MM.1S (cell line): ENCODE measurements around the gene DPM1.
A peak's percentile ranks its signal among the peaks of the same experiment; 100 is the strongest.

ENCODE experiments used
- DNase-seq: peaks from one replicate; pipeline ENCODE4 v3.0.0-alpha.2; 2015
- H2AFZ ChIP-seq: fragments of 300-600 bp; sonication (generic); 2 replicates; pipeline ENCODE4 v1.6.0; 2016; ENCODE audit warnings: antibody characterized with exemption, low read length
- H3F3A ChIP-seq: fragments of 300-600 bp; sonication (generic); 2 replicates; pipeline ENCODE4 v1.6.1; 2016; ENCODE audit warnings: mild to moderate bottlenecking, antibody characterized with exemption, low read length, moderate library complexity, mixed read lengths; ENCODE audit not compliant: insufficient read depth
- H3K27ac ChIP-seq: fragments of 300-600 bp; sonication (generic); 2 replicates; pipeline ENCODE4 v1.5.1; 2016; ENCODE audit warnings: mild to moderate bottlenecking, low read length
- H3K27me3 ChIP-seq: fragments of 300-600 bp; sonication (generic); replicated peaks from 2 replicates; pipeline ENCODE4 v1.6.0; 2016; ENCODE audit warnings: low read length; ENCODE audit not compliant: insufficient read depth
- H3K36me3 ChIP-seq: fragments of 300-600 bp; sonication (generic); replicated peaks from 2 replicates; pipeline ENCODE4 v1.6.1; 2016; ENCODE audit warnings: mild to moderate bottlenecking, low read length, mixed read lengths; ENCODE audit not compliant: insufficient read depth
- H3K4me1 ChIP-seq: fragments of 300-600 bp; sonication (generic); 2 replicates; pipeline ENCODE4 v1.6.1; 2016; ENCODE audit warnings: low read length, mixed read lengths
- H3K4me2 ChIP-seq: fragments of 300-600 bp; sonication (generic); 2 replicates; pipeline ENCODE4 v1.6.0; 2016; ENCODE audit warnings: low read depth, low read length
- H3K4me3 ChIP-seq: fragments of 300-600 bp; sonication (generic); 2 replicates; pipeline ENCODE4 v1.5.1; 2016; ENCODE audit warnings: low read length, mixed read lengths
- H3K79me2 ChIP-seq: fragments of 300-600 bp; sonication (generic); 2 replicates; pipeline ENCODE4 v1.6.1; 2016; ENCODE audit warnings: mixed run types, low read length, mixed read lengths
- H3K9ac ChIP-seq: fragments of 300-600 bp; sonication (generic); 2 replicates; pipeline ENCODE4 v1.6.1; 2016; ENCODE audit warnings: low read length, mixed read lengths
- H3K9me2 ChIP-seq: fragments of 300-600 bp; sonication (generic); replicated peaks from 2 replicates; pipeline ENCODE4 v1.6.1; 2016; ENCODE audit warnings: mild to moderate bottlenecking, low read length, mixed read lengths; ENCODE audit not compliant: insufficient read depth
- H3K9me3 ChIP-seq: fragments of 300-600 bp; sonication (generic); replicated peaks from 2 replicates; pipeline ENCODE4 v1.6.1; 2016; ENCODE audit warnings: mild to moderate bottlenecking, low read length, mixed read lengths; ENCODE audit not compliant: insufficient read depth
- H4K20me1 ChIP-seq: fragments of 300-600 bp; sonication (generic); 2 replicates; pipeline ENCODE4 v1.6.1; 2016; ENCODE audit warnings: mild to moderate bottlenecking, low read length, moderate library complexity, mixed read lengths; ENCODE audit not compliant: insufficient read depth
- CTCF ChIP-seq: fragments of 300-600 bp; sonication (generic); IDR thresholded peaks from 2 replicates; pipeline ENCODE4 v1.5.1; 2016; ENCODE audit warnings: antibody characterized with exemption, low read length, mixed read lengths
- EZH2 ChIP-seq: fragments of 300-600 bp; sonication (generic); optimal IDR thresholded peaks from 2 replicates; pipeline ENCODE3; 2017; ENCODE audit warnings: low read depth, mild to moderate bottlenecking, antibody characterized with exemption, low read length, mixed read lengths
- EZH2phosphoT487 ChIP-seq: fragments of 300-600 bp; sonication (generic); IDR thresholded peaks from 2 replicates; pipeline ENCODE4 v1.6.1; 2018; ENCODE audit warnings: antibody characterized with exemption, low read length

DPM1 gene

DNA sequence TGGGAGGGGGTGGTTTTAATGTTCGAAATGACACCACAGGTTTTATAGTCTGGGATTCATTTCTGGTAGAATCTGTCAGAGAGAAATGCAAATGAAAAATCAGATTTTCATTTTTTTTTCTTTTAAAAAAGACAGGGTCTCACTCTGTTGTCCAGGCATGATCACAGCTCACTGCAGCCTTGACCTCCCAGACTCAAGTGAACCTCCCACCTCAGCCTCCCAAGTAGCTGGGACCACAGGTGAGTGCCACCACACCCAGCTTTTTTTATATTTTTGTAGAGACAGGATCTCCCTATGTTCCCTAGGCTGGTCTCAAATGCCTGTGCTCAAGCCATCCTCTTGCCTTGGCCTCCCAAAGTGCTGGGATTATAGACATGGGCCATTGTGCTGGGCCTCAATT lies 24.7 kb downstream of the DPM1 start:
- Histone ChIP-seq H3K9me2 (no peaks in the 10 kb centered on the region), H3K27me3 (no peaks in the 10 kb centered on the region), H3K9ac (no peak overlapping the region), H3K79me2 (peaks cover 23% of the 10 kb centered on the region), H4K20me1 (peaks cover 6% of the 10 kb centered on the region; the same call in 1 of the 2 replicates), H3K36me3 (peaks cover 12% of the 10 kb centered on the region), H3K4me1 (peaks cover 17% of the 10 kb centered on the region), H3K4me3 (no peak overlapping the region), H2AFZ (no peak overlapping the region), H3K4me2 (no peak overlapping the region), H3F3A (peaks cover 27% of the 10 kb centered on the region), H3K27ac (no peak overlapping the region), H3K9me3 (no peaks in the 10 kb centered on the region)
- DNase-seq: no peak
- TF ChIP-seq EZH2: no peak
- TF ChIP-seq EZH2phosphoT487: no peak
- TF ChIP-seq CTCF: no peak

DNA sequence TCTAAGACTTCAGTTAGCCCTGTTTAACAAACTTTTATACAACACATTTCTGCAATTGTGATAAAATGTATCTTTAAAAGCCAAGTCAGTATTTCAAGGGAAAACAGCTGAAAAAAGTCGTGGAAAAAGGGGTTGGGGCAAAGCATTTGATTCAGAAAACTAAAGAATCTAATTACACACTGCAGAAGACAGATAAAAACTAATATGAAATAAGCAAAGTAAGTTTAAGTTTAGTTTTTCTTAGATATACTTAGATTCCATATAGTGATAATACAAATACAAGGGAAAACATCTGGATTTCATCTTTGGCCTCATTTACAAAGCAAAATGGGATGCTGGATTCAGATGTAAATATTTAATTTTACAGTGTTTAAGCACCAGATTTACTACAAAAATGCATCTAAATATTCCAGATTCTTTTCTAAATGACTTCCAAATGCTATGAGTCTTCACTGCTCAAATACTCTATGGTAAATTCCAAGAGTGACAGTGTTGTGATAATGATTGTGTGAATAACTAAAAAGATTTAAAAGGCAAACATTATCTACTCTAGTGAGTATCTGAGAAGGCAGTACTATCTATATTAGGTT lies 25.5 kb downstream of the DPM1 start:
- no peak for DNase-seq
- no peak overlapping the region for H3K4me3 ChIP-seq
- TF ChIP-seq EZH2: no peak
- no peak for TF ChIP-seq CTCF
- TF ChIP-seq EZH2phosphoT487: no peak

GRCh38 chr20:50932016-50932485 lies 26.3 kb downstream of the DPM1 start:
- Histone ChIP-seq H3K4me1 (peaks cover 19% of the 10 kb centered on the region), H3K27ac (peak overlapping the region; percentile 75), H3K9me2 (no peaks in the 10 kb centered on the region), H3K9ac (peak overlapping the region; percentile 69; the same call in 1 of the 2 replicates), H3K36me3 (peaks cover 12% of the 10 kb centered on the region), H3K4me2 (peak overlapping the region; percentile 75), H3K4me3 (0 out of 2 replicates have a peak overlapping the region, but pooled peaks have one; percentile 10), H4K20me1 (peaks cover 19% of the 10 kb centered on the region), H3K79me2 (peaks cover 34% of the 10 kb centered on the region), H3F3A (peaks cover 22% of the 10 kb centered on the region), H2AFZ (peak overlapping the region; percentile 66), H3K9me3 (no peaks in the 10 kb centered on the region), H3K27me3 (no peaks in the 10 kb centered on the region)
- no peak for TF ChIP-seq EZH2
- TF ChIP-seq CTCF: no peak
- TF ChIP-seq EZH2phosphoT487: no peak
- DNase-seq: no peak

More for the DNA sequence above, 25.5 kb downstream of the DPM1 start:
- no peaks in the 10 kb centered on the region for H3K9me3 ChIP-seq
- peaks cover 27% of the 10 kb centered on the region for H3F3A ChIP-seq
- H2AFZ ChIP-seq: no peak overlapping the region
- no peak overlapping the region for H3K9ac ChIP-seq
- peaks cover 19% of the 10 kb centered on the region for H3K4me1 ChIP-seq
- peaks cover 14% of the 10 kb centered on the region; the same call in 1 of the 2 replicates for H4K20me1 ChIP-seq
- peaks cover 12% of the 10 kb centered on the region for H3K36me3 ChIP-seq
- H3K27ac ChIP-seq: no peak overlapping the region
- H3K4me2 ChIP-seq: no peak overlapping the region
- H3K9me2 ChIP-seq: no peaks in the 10 kb centered on the region
- no peaks in the 10 kb centered on the region for H3K27me3 ChIP-seq
- peaks cover 27% of the 10 kb centered on the region for H3K79me2 ChIP-seq
